ENCODE results near the gene TMEM259.

The TMEM259 gene

DNA sequence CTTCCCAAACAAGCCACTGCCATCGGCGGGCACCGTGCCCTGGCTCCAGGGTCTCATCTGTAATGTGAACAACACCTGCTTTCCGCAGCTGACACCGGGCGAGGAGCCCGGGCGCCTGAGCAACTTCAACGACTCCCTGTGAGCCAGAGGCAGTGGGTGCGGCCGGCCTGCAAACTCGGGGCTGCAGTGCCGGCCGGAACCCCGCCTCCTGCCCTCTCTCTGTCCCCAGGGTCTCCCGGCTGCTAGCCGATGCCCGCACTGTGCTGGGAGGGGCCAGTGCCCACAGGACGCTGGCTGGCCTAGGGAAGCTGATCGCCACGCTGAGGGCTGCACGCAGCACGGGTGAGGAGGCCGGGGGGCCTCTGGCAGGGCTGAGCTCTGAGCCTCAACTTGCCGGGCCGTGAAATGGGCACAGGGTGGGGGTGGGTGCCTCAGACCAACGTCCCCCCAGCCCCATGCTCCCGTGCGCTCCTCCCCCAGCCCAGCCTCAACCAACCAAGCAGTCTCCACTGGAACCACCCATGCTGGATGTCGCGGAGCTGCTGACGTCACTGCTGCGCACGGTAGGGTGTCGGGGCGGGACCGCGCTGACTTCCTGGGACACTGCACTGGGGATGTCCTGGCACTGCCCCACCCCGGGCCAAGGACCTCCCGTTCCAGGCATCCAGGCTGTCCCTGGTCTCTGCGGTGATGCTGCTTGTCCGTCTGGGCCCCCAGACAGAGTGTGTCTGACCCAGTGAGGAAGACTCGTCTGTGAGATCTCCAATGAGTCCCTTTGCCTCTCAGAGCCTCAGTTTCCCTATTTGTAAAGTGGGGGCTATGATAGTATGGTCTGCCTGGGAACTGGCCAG lies 21.1 kb upstream of the TMEM259 start:
- TF ChIP-seq, protein P1, sequence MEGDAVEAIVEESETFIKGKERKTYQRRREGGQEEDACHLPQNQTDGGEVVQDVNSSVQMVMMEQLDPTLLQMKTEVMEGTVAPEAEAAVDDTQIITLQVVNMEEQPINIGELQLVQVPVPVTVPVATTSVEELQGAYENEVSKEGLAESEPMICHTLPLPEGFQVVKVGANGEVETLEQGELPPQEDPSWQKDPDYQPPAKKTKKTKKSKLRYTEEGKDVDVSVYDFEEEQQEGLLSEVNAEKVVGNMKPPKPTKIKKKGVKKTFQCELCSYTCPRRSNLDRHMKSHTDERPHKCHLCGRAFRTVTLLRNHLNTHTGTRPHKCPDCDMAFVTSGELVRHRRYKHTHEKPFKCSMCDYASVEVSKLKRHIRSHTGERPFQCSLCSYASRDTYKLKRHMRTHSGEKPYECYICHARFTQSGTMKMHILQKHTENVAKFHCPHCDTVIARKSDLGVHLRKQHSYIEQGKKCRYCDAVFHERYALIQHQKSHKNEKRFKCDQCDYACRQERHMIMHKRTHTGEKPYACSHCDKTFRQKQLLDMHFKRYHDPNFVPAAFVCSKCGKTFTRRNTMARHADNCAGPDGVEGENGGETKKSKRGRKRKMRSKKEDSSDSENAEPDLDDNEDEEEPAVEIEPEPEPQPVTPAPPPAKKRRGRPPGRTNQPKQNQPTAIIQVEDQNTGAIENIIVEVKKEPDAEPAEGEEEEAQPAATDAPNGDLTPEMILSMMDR (IDR thresholded peaks at IDR 0.05; ENCODE audit: low read depth, low read length): no peak
- DNase-seq (ENCODE audit: extremely low read depth, low read depth): no peak

DNA sequence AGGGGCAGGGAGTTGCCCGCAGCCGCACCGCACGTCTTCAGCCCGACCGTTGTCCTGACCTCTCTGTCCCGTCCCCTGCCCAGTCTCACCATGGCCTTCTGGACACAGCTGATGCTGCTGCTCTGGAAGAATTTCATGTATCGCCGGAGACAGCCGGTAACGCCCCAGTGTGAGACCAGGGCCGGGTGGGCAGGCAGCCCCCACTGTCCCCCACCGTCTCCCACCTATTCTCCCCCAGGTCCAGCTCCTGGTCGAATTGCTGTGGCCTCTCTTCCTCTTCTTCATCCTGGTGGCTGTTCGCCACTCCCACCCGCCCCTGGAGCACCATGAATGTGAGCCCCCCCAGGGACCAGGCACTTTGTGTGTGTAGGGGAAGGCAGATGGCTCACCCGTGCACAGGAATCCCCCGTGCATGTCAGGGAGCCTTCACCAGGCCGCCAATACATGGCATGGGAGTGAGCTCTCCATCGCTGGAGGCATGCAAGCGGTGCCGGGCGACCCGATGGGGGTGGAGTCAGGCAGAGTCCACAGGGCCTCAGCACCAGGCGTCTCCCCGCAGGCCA lies 20.4 kb upstream of the TMEM259 start:
- DNase-seq (ENCODE audit: extremely low read depth, low read depth): no peak
- TF ChIP-seq, protein P1 (IDR thresholded peaks at IDR 0.05; ENCODE audit: low read depth, low read length): no peak

DNA sequence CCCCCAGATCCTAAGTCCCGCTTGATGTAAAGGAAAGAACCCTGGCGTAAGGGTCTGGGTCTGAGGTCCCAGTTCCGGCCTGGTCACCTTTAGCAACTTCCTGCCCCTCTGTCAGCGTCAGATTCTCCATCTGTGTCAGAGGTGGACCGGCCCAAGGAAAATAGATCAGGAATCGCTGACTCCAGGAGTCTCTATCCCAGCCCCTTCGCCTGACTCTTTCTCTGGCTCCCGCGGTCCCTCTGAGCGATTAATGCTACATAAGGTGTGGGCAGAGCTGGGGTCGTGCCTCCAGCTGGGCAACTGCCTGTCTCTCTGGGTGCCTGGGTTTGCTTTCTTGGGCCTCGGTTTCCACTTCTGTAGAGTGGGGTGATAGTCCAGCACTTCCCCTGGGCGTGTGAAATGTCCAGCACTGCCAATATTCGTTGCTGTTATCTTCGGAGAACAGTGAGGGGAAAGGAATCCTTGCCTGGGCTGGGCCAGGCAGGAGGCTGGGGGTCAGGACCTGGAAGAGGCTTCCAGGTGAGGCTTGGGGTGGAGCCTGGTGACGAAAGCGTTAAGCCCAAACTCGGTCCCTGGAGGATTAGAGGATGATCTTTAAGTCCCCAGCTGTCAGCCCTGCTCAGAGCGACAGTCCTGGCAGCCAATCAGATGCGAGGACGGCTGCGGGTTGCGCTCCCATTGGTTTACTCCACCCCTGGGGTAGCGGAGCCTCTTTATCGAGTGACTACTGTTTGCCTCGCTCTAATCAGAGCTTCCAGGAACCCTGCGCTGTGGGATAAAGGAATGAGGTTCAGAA lies 19.8 kb upstream of the TMEM259 start:
- TF ChIP-seq, protein P1 (IDR thresholded peaks at IDR 0.05; ENCODE audit: low read depth, low read length): no peak
- DNase-seq (ENCODE audit: extremely low read depth, low read depth): peak; percentile 87

DNA sequence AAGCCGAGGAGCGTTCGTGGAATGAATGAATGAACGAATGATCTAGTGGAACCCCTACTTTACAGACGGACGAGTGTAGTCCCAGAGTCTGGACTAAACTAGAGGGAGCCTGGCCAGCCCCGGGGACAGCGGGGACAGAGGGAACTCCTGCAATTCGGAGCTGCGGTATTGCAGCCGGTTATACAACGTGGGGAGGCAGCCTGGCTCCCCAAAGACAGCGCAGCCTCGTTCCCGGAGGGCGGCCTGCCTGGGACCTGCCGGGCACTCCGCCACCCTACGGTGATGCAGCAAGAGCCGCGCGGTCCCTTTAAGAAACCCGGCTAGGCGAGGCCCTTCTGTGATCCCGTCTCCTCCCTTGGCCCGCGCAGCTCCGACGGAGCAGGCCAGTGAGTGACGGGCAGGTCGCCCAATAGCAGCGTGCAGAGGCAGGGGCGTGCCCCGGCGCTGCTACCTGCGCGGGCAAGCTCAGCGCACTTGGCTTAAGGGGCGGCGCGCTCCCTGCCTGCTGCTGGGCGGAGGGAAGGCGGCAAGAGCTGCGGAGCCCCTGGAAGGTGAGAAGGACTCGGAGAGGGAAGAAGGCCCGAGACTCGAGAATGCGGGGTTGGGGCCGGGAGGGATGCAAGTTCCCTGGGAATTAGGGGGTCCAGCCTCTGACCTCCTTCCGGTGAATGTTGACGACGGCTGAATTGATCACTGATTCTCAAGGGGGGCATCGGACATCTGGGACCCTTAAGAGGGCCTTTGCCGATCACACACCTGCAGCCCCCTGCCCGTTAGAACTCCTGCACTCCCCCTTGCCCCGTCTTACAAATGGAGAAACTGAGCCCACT lies 18.9 kb upstream of the TMEM259 start, which contains the start of gene ABCA7:
TSS of gene ABCA7 (plus strand) at position 462 of the 830 bp plus-strand sequence. CDS start 1,255 bp downstream, outside the sequence.
- TF ChIP-seq, protein P1 (IDR thresholded peaks at IDR 0.05; ENCODE audit: low read depth, low read length): no peak
- DNase-seq (ENCODE audit: extremely low read depth, low read depth): peak; percentile 96

DNA sequence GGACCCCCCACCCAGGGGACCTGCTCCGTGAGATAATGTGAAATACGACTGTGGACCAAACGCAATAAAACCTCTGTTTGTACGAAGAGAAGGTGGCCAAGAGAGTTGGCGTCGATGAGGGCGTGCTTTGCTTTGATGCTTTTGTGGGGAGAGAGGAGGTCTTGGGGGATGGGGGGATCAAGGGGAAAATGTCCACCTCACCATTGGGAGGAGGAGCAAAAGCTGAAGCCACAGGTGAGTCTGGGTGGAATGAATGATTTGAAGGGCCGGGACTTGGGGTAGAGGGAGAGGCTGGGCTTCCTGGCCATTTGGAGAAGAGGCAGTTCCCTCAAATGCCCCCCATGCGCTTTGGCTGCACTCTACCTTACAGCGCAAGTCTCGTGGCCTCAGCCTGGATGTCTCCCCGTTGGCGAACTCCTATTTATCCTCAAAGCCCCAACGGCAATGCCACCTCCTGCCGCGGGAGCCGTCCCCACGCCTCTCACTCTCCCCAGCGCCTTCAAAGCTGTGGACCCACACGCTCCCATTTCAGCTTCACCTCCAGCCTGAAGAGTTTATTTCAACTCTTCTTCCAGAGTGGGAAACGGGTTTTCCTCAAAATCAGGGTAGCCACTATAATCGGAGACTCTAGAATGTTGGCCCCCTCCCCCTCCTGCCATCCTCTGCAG lies 18.2 kb upstream of the TMEM259 start:
- no peak for DNase-seq (ENCODE audit: extremely low read depth, low read depth)
- TF ChIP-seq, protein P1 (IDR thresholded peaks at IDR 0.05; ENCODE audit: low read depth, low read length): no peak

DNA sequence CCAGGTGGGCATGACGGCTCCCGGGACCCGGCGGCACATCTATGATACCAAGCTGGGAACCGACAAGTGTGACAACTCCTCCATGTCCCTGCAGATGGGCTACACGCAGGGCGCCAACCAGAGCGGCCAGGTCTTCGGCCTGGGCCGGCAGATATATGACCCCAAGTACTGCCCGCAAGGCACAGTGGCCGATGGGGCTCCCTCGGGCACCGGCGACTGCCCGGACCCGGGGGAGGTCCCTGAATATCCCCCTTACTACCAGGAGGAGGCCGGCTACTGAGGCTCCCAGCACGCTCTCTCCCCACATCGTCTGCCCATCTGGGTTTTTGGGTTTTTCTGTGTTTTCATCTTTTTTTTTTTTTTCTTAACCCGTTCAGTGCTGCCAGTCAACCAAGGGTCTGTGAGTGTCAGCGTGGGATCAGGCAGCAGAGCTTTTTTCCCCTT lies 16.7 kb upstream of the TMEM259 start:
- TF ChIP-seq, protein P1 (IDR thresholded peaks at IDR 0.05; ENCODE audit: low read depth, low read length): no peak
- DNase-seq (ENCODE audit: extremely low read depth, low read depth): no peak
